HEK293T (cell line): Measurements from ENCODE around the gene EGFR.

Source experiments
- CTCF ChIA-PET: fragments of 350-600 bp; formaldehyde crosslinking; extraction: SDS; loops from one replicate; lab custom pipeline; 2021; ENCODE audit warnings: antibody characterized with exemption, inconsistent platforms; lab: Yijun Ruan, JAX
- POLR2A ChIA-PET: fragments of 350-600 bp; formaldehyde crosslinking; extraction: SDS; loops from one replicate; lab custom pipeline; 2020; ENCODE audit warnings: antibody characterized with exemption, inconsistent platforms; lab: Yijun Ruan, JAX
- DNase-seq: peaks from one replicate; pipeline ENCODE4 v3.0.0; 2012; ENCODE audit warnings: mixed read lengths; ENCODE audit errors: extremely low spot score
- ARNT ChIP-seq: fragments of 450-650 bp; IDR thresholded peaks from 2 replicates; pipeline ENCODE4 v1.6.1; 2017; ENCODE audit warnings: mild to moderate bottlenecking
- BHLHE40 ChIP-seq: fragments of 450-650 bp; IDR thresholded peaks from 2 replicates; pipeline ENCODE4 v1.6.1; 2016; ENCODE audit warnings: mild to moderate bottlenecking, moderate library complexity, borderline replicate concordance
- CTBP1 ChIP-seq: fragments of 450-650 bp; IDR thresholded peaks from 2 replicates; pipeline ENCODE4 v1.6.1; 2016; ENCODE audit warnings: borderline replicate concordance
- ELF4 ChIP-seq: fragments of 450-650 bp; IDR thresholded peaks from 2 replicates; pipeline ENCODE4 v1.6.1; 2017; ENCODE audit warnings: antibody characterized with exemption
- FOXA1 ChIP-seq: fragments of 450-650 bp; IDR thresholded peaks from 2 replicates; pipeline ENCODE4 v1.6.1; 2016; ENCODE audit warnings: mild to moderate bottlenecking
- FOXK2 ChIP-seq: fragments of 450-650 bp; IDR thresholded peaks from 2 replicates; pipeline ENCODE4 v1.6.1; 2016; ENCODE audit warnings: mild to moderate bottlenecking
- FOXM1 ChIP-seq: fragments of 450-650 bp; IDR thresholded peaks from 2 replicates; pipeline ENCODE4 v1.6.1; 2017; ENCODE audit warnings: mild to moderate bottlenecking, borderline replicate concordance
- HDGF ChIP-seq: fragments of 450-650 bp; IDR thresholded peaks from 2 replicates; pipeline ENCODE4 v1.6.1; 2017; ENCODE audit warnings: antibody characterized with exemption, borderline replicate concordance
- L3MBTL2 ChIP-seq: fragments of 450-650 bp; conservative IDR thresholded peaks from 2 replicates; pipeline ENCODE4 v1.6.1; 2016; ENCODE audit warnings: mild to moderate bottlenecking
- LEF1 ChIP-seq: fragments of 450-650 bp; IDR thresholded peaks from 2 replicates; pipeline ENCODE4 v1.6.1; 2017; ENCODE audit warnings: mild to moderate bottlenecking, borderline replicate concordance
- NFRKB ChIP-seq: fragments of 450-650 bp; IDR thresholded peaks from 2 replicates; pipeline ENCODE4 v1.6.1; 2016; ENCODE audit warnings: mild to moderate bottlenecking, moderate library complexity
- PKNOX1 ChIP-seq: fragments of 450-650 bp; IDR thresholded peaks from 2 replicates; pipeline ENCODE4 v1.6.1; 2016
- SP1 ChIP-seq: fragments of 450-650 bp; IDR thresholded peaks from 2 replicates; pipeline ENCODE4 v1.6.1; 2017
- SUZ12 ChIP-seq: fragments of 450-650 bp; IDR thresholded peaks from 2 replicates; pipeline ENCODE4 v1.6.1; 2016; ENCODE audit warnings: mild to moderate bottlenecking
- TARDBP ChIP-seq: fragments of 450-650 bp; IDR thresholded peaks from 2 replicates; pipeline ENCODE4 v1.6.1; 2016
- ZNF384 ChIP-seq: fragments of 450-650 bp; IDR thresholded peaks from 2 replicates; pipeline ENCODE4 v1.6.1; 2016

EGFR gene

GRCh38 chr7:55070854-55071253, 52.0 kb downstream of the EGFR start:
- POLR2A ChIA-PET = no interaction called here
- no peak for DNase-seq
- no peak for TF ChIP-seq FOXK2
- no peak for TF ChIP-seq BHLHE40
- CTCF ChIA-PET = no interaction called here

- no peak for DNase-seq
Observed at GRCh38 chr7:55071411-55072175, 52.8 kb downstream of the EGFR start.

GRCh38 chr7:55072251-55072650, 53.4 kb downstream of the EGFR start:
- TF ChIP-seq L3MBTL2 (no peak), CTBP1 (no peak), SUZ12 (no peak), HDGF (no peak), BHLHE40 (no peak), ELF4 (no peak), ARNT (no peak), FOXA1 (no peak), ZNF384 (no peak), FOXK2 (no peak), TARDBP (no peak), PKNOX1 (no peak), SP1 (no peak), FOXM1 (no peak), NFRKB (no peak)
- POLR2A ChIA-PET = no interaction called here
- CTCF ChIA-PET = no interaction called here
- DNase-seq = no peak

More at GRCh38 chr7:55071411-55072175, 52.8 kb downstream of the EGFR start:
- ChIA-PET CTCF (no interaction called here), POLR2A (no interaction called here)
- no peak for TF ChIP-seq SP1
- TF ChIP-seq NFRKB = no peak
- no peak for TF ChIP-seq LEF1
- TF ChIP-seq BHLHE40 = no peak
- TF ChIP-seq PKNOX1 = no peak
- no peak for TF ChIP-seq CTBP1
- TF ChIP-seq L3MBTL2 = no peak
- no peak for TF ChIP-seq FOXA1
- no peak for TF ChIP-seq ARNT
- TF ChIP-seq ZNF384 = no peak
- no peak for TF ChIP-seq HDGF
- TF ChIP-seq FOXK2 = no peak
- no peak for TF ChIP-seq ELF4
- no peak for TF ChIP-seq TARDBP
- no peak for TF ChIP-seq FOXM1
- TF ChIP-seq SUZ12 = no peak

GRCh38 chr7:55073051-55073511, 54.3 kb downstream of the EGFR start:
- TF ChIP-seq L3MBTL2 (no peak), ARNT (no peak), FOXK2 (no peak), CTBP1 (no peak), SUZ12 (no peak), FOXM1 (no peak), FOXA1 (no peak), ZNF384 (no peak), BHLHE40 (no peak), SP1 (no peak), HDGF (no peak), NFRKB (no peak), TARDBP (no peak), LEF1 (no peak), PKNOX1 (no peak), ELF4 (no peak)
- CTCF ChIA-PET = no interaction called here
- POLR2A ChIA-PET = no interaction called here
- DNase-seq = no peak

GRCh38 chr7:55073976-55074528, 55.2 kb downstream of the EGFR start:
- TF ChIP-seq L3MBTL2 (peak; percentile 84), ZNF384 (no peak)
- DNase-seq = peak; percentile 25
- ChIA-PET POLR2A (interaction anchor here (0.6 kb wide), 1 partner anchor 8 kb away, joined by 3 read pairs; no protein-coding TSS in a partner anchor), CTCF (no interaction called here)

- no peak for DNase-seq
- CTCF ChIA-PET = interaction anchor here (0.8 kb wide), 1 partner anchor 231 kb away, joined by 3 read pairs; no protein-coding TSS in a partner anchor
- TF ChIP-seq HDGF (no peak), SUZ12 (no peak), FOXM1 (no peak), ELF4 (no peak), LEF1 (no peak), NFRKB (no peak), BHLHE40 (no peak), FOXA1 (no peak), ARNT (no peak), FOXK2 (no peak), PKNOX1 (no peak)
- POLR2A ChIA-PET = no interaction called here
Observed at GRCh38 chr7:55075464-55076021, 56.7 kb downstream of the EGFR start.
